ENCODE data around the gene SLC25A23.

- TF ChIP-seq CTCF (IDR thresholded peaks at IDR 0.05) = no peak
- no peak for TF ChIP-seq POLR2A (IDR thresholded peaks at IDR 0.05)
- no peak for TF ChIP-seq EP300 (IDR thresholded peaks at IDR 0.05)
- no peak for TF ChIP-seq POLR2AphosphoS5 (IDR thresholded peaks at IDR 0.05)
Measured at GRCh38 chr19:6452899-6453298, 6.7 kb downstream of the SLC25A23 start.
